AG04450 (cell line): ENCODE results near the gene AZU1. TPM values are rescaled to one million over a fixed set of nuclear protein-coding genes. Genes with fewer than 3 reads are reported as not detected.

Source experiments
- CTCF ChIA-PET: fragments of 300-600, 350-600 bp; formaldehyde crosslinking; extraction: SDS; loops from one replicate; lab custom pipeline; 2022; ENCODE audit warnings: antibody characterized with exemption, inconsistent platforms; lab: Charles Lee
- POLR2A ChIA-PET: fragments of 350-600 bp; formaldehyde crosslinking; extraction: SDS; loops from one replicate; lab custom pipeline; 2021; ENCODE audit warnings: antibody characterized with exemption, inconsistent platforms; lab: Yijun Ruan, JAX
- DNase-seq: peaks from one replicate; pipeline ENCODE4 v3.0.0-alpha.2; 2011; ENCODE audit warnings: low read depth, low spot score
- H3K27ac ChIP-seq: one replicate; pipeline ENCODE4 v1.5.1; 2012; ENCODE audit warnings: low read depth, low read length, control low read depth
- H3K27me3 ChIP-seq: one replicate; pipeline ENCODE4 v1.6.0; 2012; ENCODE audit warnings: low read length; ENCODE audit not compliant: control insufficient read depth, insufficient read depth
- H3K4me3 ChIP-seq: 2 replicates; pipeline ENCODE4 v1.5.1; 2011; ENCODE audit warnings: mild to moderate bottlenecking, low read depth, low read length, control low read depth
- H3K9me3 ChIP-seq: 2 replicates; pipeline ENCODE4 v1.5.1; 2012; ENCODE audit warnings: low read length; ENCODE audit not compliant: control insufficient read depth, insufficient read depth
- polyA plus RNA-seq: library from polyadenylated mRNA; depleted of rRNA; stranded (reverse); fragments of >200 nt; gene quantifications from 2 replicates; pipeline ENCODE4 v1.2.3, GENCODE V29; 2011
- TF ChIP-seq, protein P1 (sequence below): IDR thresholded peaks from 2 replicates; pipeline ENCODE4 v1.5.1; 2011; ENCODE audit warnings: low read depth, low read length, control low read depth, inconsistent platforms

AZU1 gene
- polyA plus RNA-seq, 1 experiment: 0.04 TPM

DNA sequence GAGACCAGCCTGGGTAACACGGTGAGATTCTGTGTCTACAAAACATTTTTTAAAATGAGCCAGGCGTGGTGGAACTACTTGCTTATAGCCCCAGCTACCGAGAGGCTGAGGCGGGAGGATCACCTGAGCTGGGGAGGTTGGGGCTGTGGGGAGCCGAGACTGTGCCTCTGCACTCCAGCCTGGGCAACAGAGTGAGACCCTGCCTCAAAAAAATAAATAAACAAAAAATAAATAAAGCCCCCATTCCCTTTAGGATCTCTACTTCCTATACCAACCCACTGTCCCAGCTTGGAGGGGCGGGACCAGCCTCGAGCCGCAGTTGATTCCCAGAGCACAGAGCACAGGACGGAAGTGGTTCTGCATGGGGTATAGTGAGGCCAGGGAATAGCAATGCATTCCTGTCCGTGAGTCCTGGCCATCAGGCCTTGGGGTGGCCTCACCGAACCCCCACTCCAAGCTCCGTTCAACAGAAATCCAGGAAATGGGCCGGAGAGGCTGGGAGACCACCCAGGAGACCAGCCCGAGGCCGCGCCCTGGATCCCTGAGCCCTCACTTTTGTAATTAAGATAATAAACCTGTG lies 35.2 kb upstream of the AZU1 start:
- H3K9me3 ChIP-seq: no peaks in the 10 kb centered on the region; the same call in 1 of the 2 replicates
- DNase-seq: no peak
- H3K27me3 ChIP-seq: no peaks in the 10 kb centered on the region
- no peak overlapping the region for H3K4me3 ChIP-seq
- H3K27ac ChIP-seq: no peak overlapping the region
- CTCF ChIA-PET: no interaction called here
- TF ChIP-seq, protein P1, sequence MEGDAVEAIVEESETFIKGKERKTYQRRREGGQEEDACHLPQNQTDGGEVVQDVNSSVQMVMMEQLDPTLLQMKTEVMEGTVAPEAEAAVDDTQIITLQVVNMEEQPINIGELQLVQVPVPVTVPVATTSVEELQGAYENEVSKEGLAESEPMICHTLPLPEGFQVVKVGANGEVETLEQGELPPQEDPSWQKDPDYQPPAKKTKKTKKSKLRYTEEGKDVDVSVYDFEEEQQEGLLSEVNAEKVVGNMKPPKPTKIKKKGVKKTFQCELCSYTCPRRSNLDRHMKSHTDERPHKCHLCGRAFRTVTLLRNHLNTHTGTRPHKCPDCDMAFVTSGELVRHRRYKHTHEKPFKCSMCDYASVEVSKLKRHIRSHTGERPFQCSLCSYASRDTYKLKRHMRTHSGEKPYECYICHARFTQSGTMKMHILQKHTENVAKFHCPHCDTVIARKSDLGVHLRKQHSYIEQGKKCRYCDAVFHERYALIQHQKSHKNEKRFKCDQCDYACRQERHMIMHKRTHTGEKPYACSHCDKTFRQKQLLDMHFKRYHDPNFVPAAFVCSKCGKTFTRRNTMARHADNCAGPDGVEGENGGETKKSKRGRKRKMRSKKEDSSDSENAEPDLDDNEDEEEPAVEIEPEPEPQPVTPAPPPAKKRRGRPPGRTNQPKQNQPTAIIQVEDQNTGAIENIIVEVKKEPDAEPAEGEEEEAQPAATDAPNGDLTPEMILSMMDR: no peak
- POLR2A ChIA-PET: no interaction called here

DNA sequence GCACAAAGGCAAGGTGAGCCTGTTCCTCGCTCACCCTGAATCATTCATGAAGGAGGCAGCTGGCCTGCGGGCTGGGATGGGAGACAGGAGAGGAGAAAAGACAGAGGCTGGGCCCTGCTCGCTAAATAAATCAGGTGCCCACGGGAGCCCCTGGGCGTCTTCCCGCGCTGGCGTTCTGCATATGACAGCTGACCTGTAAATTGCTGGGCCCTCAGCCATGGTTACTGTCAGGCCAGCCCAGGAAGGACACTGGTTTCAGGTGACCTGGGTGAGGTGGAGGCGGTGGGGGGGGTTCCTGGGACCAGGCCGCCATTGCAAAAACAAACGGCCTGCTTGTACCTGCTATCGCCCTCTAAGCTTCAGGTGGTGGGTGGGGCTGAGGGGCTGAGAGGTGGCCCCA lies 33.8 kb upstream of the AZU1 start:
- POLR2A ChIA-PET: no interaction called here
- TF ChIP-seq, protein P1: no peak
- CTCF ChIA-PET: no interaction called here
- H3K4me3 ChIP-seq: no peak overlapping the region
- H3K9me3 ChIP-seq: no peaks in the 10 kb centered on the region; the same call in 1 of the 2 replicates
- no peaks in the 10 kb centered on the region for H3K27me3 ChIP-seq
- DNase-seq: no peak
- H3K27ac ChIP-seq: no peak overlapping the region

DNA sequence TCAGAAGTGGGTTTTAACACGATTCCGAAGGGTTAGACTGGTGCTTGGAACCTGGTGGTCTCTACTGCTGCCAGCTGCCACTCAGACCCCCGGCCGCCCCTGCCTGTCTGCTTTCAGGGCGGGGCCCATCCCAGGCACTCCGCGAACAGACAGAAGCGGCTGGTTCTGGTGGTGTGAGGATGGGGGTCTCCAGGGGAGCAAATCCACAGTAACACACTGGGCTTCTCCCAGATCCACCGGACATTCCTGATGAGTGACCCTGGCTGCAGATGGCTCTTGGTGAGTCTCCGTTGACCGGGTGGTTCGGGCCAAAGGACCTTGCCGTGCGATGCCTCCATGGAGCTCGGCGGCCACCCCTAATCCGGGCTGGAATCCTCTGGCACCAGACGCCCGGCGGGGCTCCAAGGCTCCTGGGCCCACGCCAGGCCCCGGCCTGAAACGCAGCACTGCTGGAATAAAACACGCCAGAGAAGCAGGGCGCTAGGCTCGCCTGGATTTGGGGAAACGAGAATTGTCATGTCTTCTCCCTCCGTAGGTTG lies 32.5 kb upstream of the AZU1 start:
- no peak for DNase-seq
- CTCF ChIA-PET: no interaction called here

DNA sequence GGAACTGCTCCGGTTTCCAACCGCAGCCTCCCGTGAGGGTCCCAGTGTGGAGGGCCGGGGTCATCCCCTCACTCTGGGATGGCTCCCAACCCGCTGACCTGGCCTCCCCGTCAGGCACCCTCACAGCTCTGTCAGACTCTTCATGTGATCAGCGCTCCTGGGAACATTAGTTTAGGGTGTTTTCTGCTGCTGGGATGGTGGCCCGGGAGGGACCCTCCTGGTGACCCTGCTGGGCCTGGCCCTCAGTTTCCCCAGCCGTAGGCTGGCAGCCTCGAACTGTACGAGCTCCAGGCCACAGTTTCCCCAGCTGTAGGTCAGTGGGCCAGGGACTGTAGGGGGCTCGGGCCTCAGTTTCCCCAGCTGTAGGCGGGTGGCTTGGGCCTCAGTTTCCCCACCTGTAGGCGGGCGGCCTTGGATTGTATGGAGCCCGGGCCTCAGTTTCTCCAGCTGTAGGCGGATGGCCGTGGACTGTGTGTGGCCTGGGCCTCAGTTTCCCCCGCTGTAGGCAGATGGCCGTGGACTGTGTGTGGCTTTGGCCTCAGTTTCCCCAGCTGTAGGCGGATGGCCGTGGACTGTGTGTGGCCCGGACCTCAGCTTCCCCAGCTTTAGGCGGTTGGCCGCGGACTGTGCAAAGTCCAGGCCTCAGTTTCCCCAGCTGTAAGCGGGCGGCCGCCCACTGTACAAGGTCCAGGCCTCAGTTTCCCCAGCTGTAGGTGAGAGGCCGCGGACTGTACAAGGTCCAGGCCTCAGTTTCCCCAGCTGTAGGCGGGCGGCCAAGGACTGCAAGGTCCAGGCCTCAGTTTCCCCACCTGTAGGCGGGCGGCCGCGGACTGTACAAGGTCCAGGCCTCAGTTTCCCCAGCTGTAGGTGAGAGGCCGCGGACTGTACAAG lies 31.7 kb upstream of the AZU1 start:
- CTCF ChIA-PET: no interaction called here
- no peak for DNase-seq
- H3K4me3 ChIP-seq: peak overlapping the region; percentile 66
- H3K9me3 ChIP-seq: no peaks in the 10 kb centered on the region; the same call in 1 of the 2 replicates
- TF ChIP-seq, protein P1: no peak
- POLR2A ChIA-PET: interaction anchor here (0.7 to 2.3 kb wide), 3 partner anchors 17 to 103 kb away, joined by 3 to 11 read pairs (median 6); no protein-coding TSS in a partner anchor
- peak overlapping the region; percentile 65 for H3K27ac ChIP-seq
- no peaks in the 10 kb centered on the region for H3K27me3 ChIP-seq

More for the DNA sequence above, 32.5 kb upstream of the AZU1 start:
- TF ChIP-seq, protein P1: no peak
- POLR2A ChIA-PET: interaction anchor here (0.7 kb wide), 1 partner anchor 104 kb away, joined by 3 read pairs; no protein-coding TSS in a partner anchor
- H3K27me3 ChIP-seq: no peaks in the 10 kb centered on the region
- no peak overlapping the region for H3K27ac ChIP-seq
- no peaks in the 10 kb centered on the region; the same call in 1 of the 2 replicates for H3K9me3 ChIP-seq
- no peak overlapping the region for H3K4me3 ChIP-seq
